22Rv1 (cell line): ENCODE data around the gene PLD1.

Source experiments
- CTCF ChIP-seq: fragments of 450-650 bp; IDR thresholded peaks from 2 replicates; pipeline ENCODE4 v1.5.1; 2017; ENCODE audit warnings: mild to moderate bottlenecking
- ZFX ChIP-seq: fragments of 450-650 bp; IDR thresholded peaks from 2 replicates; pipeline ENCODE4 v1.6.1; 2017; ENCODE audit warnings: antibody characterized with exemption, borderline replicate concordance

- TF ChIP-seq CTCF (no peak), ZFX (no peak)
Observed at GRCh38 chr3:171813278-171813896, 3.1 kb upstream of the PLD1 start.
